ENCODE data around the gene GTF2H2.
"Not testable (repeated sequence)": the region's sequence is repeated elsewhere in the genome, so short reads cannot be mapped to it uniquely, and the experiment has no call there.

The GTF2H2 gene

DNA sequence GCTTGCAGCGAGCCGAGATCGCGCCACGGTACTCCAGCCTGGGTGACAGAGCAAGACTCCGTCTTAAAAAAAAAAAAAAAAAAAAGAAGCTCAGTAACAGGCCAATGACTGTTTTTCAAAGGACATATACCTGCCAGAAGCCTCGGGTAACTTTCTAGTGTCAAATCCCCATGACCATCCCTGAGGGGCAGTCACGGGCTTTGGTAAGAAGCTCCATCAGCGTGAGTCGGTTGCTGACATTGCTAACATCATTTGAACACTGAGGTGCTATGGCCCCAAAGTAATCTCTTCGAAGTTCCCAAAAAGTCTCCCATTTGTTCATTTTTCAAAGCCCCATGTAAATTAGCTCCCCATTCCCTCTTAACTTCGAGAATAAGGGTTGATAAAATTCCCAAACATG is 53.9 kb downstream of the GTF2H2 start:
- in situ Hi-C loops (cut with MboI; ENCODE audit: low sequenced_read_pairs) = no loop called here

- in situ Hi-C loops (cut with MboI; ENCODE audit: low sequenced_read_pairs) = no loop called here
These were observed 56.2 kb downstream of the GTF2H2 start for GRCh38 chr5:71011194-71011792.

DNA sequence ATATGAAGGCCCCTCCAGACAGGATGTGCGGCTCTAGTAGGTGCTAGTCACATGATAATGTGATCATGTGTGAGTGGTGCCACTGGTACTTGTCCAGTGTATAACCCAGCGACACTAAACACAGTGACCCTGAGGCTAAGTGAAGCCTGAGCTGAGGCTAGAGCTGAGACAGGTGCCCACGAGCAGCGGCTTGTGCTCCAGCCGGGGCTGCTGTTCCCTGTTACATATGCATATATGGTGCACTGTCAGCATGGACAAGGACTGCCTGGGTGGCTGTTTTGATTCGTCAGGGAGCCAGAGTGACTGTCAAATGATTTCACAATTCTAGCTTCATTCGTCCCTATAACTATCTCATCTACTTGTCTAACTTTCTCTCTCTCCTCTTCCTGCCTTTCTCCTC is 60.5 kb downstream of the GTF2H2 start:
- in situ Hi-C loops (cut with MboI; ENCODE audit: low sequenced_read_pairs) = not testable (repeated sequence)
